GM12865 (cell line): Measurements from ENCODE around the gene TBC1D19.

Source experiments
- DNase-seq: peaks from one replicate; pipeline ENCODE4 v3.0.0; 2010; ENCODE audit warnings: low read depth
- H3K4me3 ChIP-seq: 2 replicates; pipeline ENCODE4 v1.5.1; 2011; ENCODE audit warnings: mild to moderate bottlenecking, low read depth, low read length, control low read depth
- TF ChIP-seq, protein P1 (sequence below): IDR thresholded peaks from 2 replicates; pipeline ENCODE4 v1.5.1; 2011; ENCODE audit warnings: low read length, control low read depth, low read depth, inconsistent platforms; ENCODE audit not compliant: insufficient read depth; ENCODE audit errors: missing control alignments

TBC1D19 gene

DNA sequence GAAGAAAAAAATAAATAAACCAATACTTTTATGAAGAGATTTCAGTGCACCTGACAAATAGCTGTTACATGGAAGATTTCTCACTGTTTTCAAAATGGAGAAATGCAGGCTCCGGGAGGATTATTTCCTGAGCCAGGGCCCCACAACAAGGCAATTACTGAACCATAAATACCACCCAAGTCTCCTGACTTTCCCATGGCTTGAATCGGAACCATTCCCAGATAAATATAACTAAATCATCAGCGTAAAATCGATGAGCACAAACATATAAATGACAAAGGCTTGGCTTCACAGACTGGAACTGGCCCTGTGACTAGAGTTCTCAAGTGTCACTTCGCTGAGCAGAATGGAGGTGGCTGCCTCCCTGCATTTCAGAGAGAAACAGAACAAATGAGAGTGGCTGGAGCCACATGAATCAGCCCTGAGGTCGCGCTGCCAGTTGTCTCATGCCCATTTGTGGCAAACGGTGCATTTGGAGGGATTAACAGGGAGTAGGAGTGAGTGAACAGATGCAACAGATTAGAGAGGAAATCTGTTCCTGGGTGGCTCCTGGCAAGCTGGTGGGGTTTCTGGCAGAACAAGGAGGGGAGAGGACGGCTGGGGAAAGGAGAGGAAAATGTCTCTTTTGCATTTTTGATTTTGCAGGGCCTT lies 219.5 kb downstream of the TBC1D19 start:
- TF ChIP-seq, protein P1, sequence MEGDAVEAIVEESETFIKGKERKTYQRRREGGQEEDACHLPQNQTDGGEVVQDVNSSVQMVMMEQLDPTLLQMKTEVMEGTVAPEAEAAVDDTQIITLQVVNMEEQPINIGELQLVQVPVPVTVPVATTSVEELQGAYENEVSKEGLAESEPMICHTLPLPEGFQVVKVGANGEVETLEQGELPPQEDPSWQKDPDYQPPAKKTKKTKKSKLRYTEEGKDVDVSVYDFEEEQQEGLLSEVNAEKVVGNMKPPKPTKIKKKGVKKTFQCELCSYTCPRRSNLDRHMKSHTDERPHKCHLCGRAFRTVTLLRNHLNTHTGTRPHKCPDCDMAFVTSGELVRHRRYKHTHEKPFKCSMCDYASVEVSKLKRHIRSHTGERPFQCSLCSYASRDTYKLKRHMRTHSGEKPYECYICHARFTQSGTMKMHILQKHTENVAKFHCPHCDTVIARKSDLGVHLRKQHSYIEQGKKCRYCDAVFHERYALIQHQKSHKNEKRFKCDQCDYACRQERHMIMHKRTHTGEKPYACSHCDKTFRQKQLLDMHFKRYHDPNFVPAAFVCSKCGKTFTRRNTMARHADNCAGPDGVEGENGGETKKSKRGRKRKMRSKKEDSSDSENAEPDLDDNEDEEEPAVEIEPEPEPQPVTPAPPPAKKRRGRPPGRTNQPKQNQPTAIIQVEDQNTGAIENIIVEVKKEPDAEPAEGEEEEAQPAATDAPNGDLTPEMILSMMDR = no peak
- no peak overlapping the region for H3K4me3 ChIP-seq
- DNase-seq = no peak

DNA sequence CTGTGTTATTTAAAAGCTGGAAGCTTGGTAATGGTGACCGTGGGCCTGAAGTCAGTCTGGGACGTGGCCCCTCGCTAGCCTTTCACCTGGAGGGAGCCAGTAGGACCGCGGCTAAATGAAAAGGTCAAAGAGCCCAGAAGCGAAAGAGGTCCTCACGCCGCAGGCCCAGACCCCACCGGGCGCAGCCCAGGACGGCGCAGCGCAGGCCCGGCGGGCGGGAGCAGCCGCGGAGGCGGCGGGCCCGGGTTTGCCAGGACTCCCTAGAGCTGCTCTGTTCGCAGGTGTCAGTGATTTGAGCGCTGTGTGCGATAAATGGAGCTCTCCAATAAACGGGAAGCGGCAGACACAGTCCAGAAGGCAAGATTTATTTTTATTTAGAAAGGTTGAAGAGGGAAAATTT lies 220.6 kb downstream of the TBC1D19 start:
- no peak for DNase-seq
- TF ChIP-seq, protein P1 = no peak
- H3K4me3 ChIP-seq = no peak overlapping the region

DNA sequence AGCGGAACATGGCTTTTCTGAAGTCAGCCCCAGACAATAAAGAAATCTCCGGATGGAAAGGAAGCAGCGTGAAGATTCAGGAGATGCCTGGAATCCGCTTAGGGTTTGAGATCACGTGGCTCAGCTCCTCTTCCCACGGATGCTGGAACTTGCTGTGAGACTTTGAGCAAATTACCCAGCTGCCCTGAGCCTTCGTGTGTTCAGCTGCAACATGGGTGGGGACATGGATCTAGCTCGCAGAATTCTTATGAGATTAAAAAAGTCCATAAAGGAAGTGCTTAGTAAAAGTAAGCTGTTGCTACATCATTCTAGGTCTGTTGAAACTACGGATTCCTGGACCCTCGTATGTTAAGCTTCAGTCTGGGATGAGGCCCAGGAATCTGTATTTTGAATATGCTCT lies 221.0 kb downstream of the TBC1D19 start:
- TF ChIP-seq, protein P1 = no peak
- no peak for DNase-seq
- H3K4me3 ChIP-seq = no peak overlapping the region
